ENCODE data around the gene PRKCE. TPM values are rescaled to one million over a fixed set of nuclear protein-coding genes. Genes with fewer than 3 reads are reported as not detected.
A peak's percentile ranks its signal among the peaks of the same experiment; 100 is the strongest.

The PRKCE gene
- total RNA-seq, 2 donors from 2014 or later: 5.8 to 18.1 TPM

GRCh38 chr2:46230115-46230571 lies 578.7 kb downstream of the PRKCE start:
- no peaks in the 10 kb centered on the region for H3K27me3 ChIP-seq (replicated peaks; ENCODE audit: insufficient read depth)
- DNase-seq (ENCODE audit: low spot score): no peak
- no peaks in the 10 kb centered on the region for H3K9me3 ChIP-seq
- H3K36me3 ChIP-seq: no peaks in the 10 kb centered on the region
- ATAC-seq (ENCODE audit: insufficient number of reproducible peaks, low FRiP score, low read depth): peak; percentile 44
- no peak overlapping the region for H3K27ac ChIP-seq
- H3K4me3 ChIP-seq: no peak overlapping the region
- peaks cover 2 to 19% of the 10 kb centered on the region in 2 donors for H3K4me1 ChIP-seq (ENCODE audit: control insufficient read depth in 1 of 2, low read depth in 2 of 2)
- TF ChIP-seq, protein P1, sequence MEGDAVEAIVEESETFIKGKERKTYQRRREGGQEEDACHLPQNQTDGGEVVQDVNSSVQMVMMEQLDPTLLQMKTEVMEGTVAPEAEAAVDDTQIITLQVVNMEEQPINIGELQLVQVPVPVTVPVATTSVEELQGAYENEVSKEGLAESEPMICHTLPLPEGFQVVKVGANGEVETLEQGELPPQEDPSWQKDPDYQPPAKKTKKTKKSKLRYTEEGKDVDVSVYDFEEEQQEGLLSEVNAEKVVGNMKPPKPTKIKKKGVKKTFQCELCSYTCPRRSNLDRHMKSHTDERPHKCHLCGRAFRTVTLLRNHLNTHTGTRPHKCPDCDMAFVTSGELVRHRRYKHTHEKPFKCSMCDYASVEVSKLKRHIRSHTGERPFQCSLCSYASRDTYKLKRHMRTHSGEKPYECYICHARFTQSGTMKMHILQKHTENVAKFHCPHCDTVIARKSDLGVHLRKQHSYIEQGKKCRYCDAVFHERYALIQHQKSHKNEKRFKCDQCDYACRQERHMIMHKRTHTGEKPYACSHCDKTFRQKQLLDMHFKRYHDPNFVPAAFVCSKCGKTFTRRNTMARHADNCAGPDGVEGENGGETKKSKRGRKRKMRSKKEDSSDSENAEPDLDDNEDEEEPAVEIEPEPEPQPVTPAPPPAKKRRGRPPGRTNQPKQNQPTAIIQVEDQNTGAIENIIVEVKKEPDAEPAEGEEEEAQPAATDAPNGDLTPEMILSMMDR (IDR thresholded peaks at IDR 0.05): peak; percentile 42

GRCh38 chr2:46230677-46231425 lies 579.4 kb downstream of the PRKCE start:
- Histone ChIP-seq H3K27ac (no peak overlapping the region), H3K4me3 (no peak overlapping the region), H3K4me1 (ENCODE audit: control insufficient read depth in 1 of 2, low read depth in 2 of 2) (peaks cover 0 to 17% of the 10 kb centered on the region in 2 donors), H3K36me3 (no peaks in the 10 kb centered on the region), H3K9me3 (no peaks in the 10 kb centered on the region), H3K27me3 (replicated peaks; ENCODE audit: insufficient read depth) (no peaks in the 10 kb centered on the region)
- TF ChIP-seq, protein P1 (IDR thresholded peaks at IDR 0.05): no peak
- DNase-seq (ENCODE audit: low spot score) (no peak), ATAC-seq (ENCODE audit: insufficient number of reproducible peaks, low FRiP score, low read depth) (no peak)

DNA sequence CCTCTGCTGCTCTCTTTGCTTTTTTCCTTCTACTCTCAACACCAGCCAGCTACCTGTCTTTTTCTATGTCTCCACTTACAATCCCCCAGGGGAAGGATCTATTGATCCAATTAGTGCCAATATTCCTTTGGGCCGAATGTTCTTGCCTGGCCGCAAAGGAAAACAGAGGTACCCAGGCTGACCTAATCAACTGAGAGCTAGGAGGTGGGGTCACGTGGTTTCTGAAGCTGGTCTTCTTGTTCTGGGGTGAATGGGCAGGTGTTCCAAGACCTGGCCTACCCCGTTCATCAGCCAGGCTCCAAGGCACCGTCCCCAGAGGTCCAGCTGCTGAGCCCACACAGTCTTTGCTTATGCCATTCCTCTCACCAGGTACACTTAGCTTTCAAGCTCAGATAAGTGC lies 580.2 kb downstream of the PRKCE start:
- H3K4me1 ChIP-seq (ENCODE audit: control insufficient read depth in 1 of 2, low read depth in 2 of 2): peaks cover 0 to 17% of the 10 kb centered on the region in 2 donors
- TF ChIP-seq, protein P1 (IDR thresholded peaks at IDR 0.05): no peak
- no peaks in the 10 kb centered on the region for H3K27me3 ChIP-seq (replicated peaks; ENCODE audit: insufficient read depth)
- no peak overlapping the region for H3K4me3 ChIP-seq
- no peak for DNase-seq (ENCODE audit: low spot score)
- ATAC-seq (ENCODE audit: insufficient number of reproducible peaks, low FRiP score, low read depth): no peak
- H3K36me3 ChIP-seq: no peaks in the 10 kb centered on the region
- no peaks in the 10 kb centered on the region for H3K9me3 ChIP-seq
- no peak overlapping the region for H3K27ac ChIP-seq

GRCh38 chr2:46232860-46233259 lies 581.4 kb downstream of the PRKCE start:
- Histone ChIP-seq H3K36me3 (no peaks in the 10 kb centered on the region), H3K4me1 (ENCODE audit: control insufficient read depth in 1 of 2, low read depth in 2 of 2) (peaks cover 0 to 17% of the 10 kb centered on the region in 2 donors), H3K27me3 (replicated peaks; ENCODE audit: insufficient read depth) (no peaks in the 10 kb centered on the region), H3K27ac (no peak overlapping the region), H3K9me3 (no peaks in the 10 kb centered on the region), H3K4me3 (no peak overlapping the region)
- ATAC-seq (ENCODE audit: insufficient number of reproducible peaks, low FRiP score, low read depth) (no peak), DNase-seq (ENCODE audit: low spot score) (no peak)
- TF ChIP-seq, protein P1 (IDR thresholded peaks at IDR 0.05): no peak

GRCh38 chr2:46236006-46236875 lies 584.8 kb downstream of the PRKCE start:
- H3K4me3 ChIP-seq: no peak overlapping the region
- no peaks in the 10 kb centered on the region for H3K36me3 ChIP-seq
- TF ChIP-seq, protein P1 (IDR thresholded peaks at IDR 0.05): no peak
- no peaks in the 10 kb centered on the region for H3K27me3 ChIP-seq (replicated peaks; ENCODE audit: insufficient read depth)
- H3K27ac ChIP-seq: no peak overlapping the region
- no peak for DNase-seq (ENCODE audit: low spot score)
- no peaks in the 10 kb centered on the region for H3K9me3 ChIP-seq
- no peaks in the 10 kb centered on the region for H3K4me1 ChIP-seq (ENCODE audit: control insufficient read depth in 1 of 2, low read depth in 2 of 2)
- ATAC-seq (ENCODE audit: insufficient number of reproducible peaks, low FRiP score, low read depth): no peak
